OCI-LY7 (cell line): Measurements from ENCODE around the gene DISP1.

Experiments used
- EZH2phosphoT487 ChIP-seq: fragments of 200-600 bp; sonication (generic); IDR thresholded peaks from 2 replicates; pipeline ENCODE4 v1.6.1; 2018; ENCODE audit warnings: low read depth, borderline replicate concordance, mild to moderate bottlenecking, mixed run types, antibody characterized with exemption, low read length, moderate library complexity, mixed read lengths
- TF ChIP-seq, protein P1 (sequence below): fragments of 200-600 bp; sonication (generic); conservative IDR thresholded peaks from 2 replicates; pipeline ENCODE4 v1.5.1; 2014; ENCODE audit warnings: mild to moderate bottlenecking, antibody characterized with exemption, low read length, moderate library complexity, mixed read lengths

DNA sequence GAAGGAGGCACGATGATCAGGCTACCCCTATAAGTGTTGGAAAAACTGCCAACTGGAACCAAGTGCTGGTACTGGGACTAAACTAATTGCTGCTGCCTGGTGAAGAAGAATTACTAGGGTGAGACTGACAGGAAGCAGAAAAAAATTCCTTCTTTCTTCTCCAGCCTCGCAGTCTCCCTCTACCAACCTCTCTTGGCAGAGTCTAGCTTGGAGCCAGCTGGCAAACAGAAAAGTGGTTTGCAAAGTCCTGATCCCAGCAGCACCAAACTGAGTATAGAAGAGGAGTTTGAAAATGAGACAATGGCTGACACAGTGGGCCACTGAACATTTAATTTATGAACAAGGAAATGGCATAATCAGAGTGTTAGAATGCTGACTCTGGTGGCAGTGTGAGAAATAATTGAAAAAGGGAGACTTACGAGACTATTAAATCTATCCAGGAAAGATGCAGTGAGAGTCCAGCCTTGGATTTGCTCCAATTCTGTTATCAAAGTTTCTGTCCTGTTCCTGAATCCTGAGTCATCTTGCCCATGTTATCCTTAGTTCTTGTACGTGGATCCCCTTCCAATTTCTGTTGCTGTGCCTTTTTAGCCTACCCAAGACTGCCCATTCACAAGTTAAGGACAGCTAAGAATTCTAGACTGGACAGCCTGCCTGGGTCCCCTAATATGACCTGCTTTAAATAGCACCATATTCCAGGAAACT is 23.7 kb upstream of the DISP1 start:
- TF ChIP-seq, protein P1, sequence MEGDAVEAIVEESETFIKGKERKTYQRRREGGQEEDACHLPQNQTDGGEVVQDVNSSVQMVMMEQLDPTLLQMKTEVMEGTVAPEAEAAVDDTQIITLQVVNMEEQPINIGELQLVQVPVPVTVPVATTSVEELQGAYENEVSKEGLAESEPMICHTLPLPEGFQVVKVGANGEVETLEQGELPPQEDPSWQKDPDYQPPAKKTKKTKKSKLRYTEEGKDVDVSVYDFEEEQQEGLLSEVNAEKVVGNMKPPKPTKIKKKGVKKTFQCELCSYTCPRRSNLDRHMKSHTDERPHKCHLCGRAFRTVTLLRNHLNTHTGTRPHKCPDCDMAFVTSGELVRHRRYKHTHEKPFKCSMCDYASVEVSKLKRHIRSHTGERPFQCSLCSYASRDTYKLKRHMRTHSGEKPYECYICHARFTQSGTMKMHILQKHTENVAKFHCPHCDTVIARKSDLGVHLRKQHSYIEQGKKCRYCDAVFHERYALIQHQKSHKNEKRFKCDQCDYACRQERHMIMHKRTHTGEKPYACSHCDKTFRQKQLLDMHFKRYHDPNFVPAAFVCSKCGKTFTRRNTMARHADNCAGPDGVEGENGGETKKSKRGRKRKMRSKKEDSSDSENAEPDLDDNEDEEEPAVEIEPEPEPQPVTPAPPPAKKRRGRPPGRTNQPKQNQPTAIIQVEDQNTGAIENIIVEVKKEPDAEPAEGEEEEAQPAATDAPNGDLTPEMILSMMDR: no peak
- TF ChIP-seq EZH2phosphoT487: no peak
